Measurements from ENCODE around the gene AFG1L. TPM values are rescaled to one million over a fixed set of nuclear protein-coding genes. Genes with fewer than 3 reads are reported as not detected.
A peak's percentile ranks its signal among the peaks of the same experiment; 100 is the strongest.
"Not testable (repeated sequence)": the region's sequence is repeated elsewhere in the genome, so short reads cannot be mapped to it uniquely, and the experiment has no call there.

AFG1L gene
- total RNA-seq, 1 donor from 2014 or later = 2.6 TPM

DNA sequence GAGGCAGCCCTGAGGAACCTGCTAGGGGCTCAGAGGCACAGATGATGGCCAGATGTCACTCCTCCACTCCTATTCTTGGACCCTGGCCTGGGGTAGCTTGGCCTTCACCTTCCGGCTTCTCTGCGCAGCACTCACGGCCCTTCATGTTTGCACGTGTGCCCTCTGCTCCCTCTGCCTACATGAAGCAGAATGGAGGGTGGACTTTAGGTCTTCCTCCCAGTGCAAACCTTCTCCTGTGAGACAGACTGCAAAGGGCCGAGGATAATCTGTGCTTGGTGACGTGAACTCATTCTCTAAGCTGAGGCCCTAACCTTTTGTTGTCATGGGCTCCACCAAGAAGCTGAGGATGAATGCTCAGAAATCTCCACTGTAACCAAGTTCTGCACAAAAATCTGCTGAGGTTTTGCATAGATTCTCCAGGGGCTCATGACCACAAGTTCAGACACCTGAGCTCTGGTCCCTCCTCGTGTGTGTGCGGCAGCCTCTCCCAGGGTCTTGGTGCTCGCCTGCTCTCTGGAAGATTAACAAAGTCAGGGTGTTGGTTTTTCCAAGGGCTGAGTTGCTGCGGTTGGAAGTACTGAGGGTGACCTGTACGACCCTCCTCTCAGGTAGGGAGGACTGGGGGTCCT lies 240.4 kb downstream of the AFG1L start:
- FAIRE-seq (no peak), DNase-seq (ENCODE audit: low read depth) (no peak)
- no peaks in the 10 kb centered on the region for H3K27me3 ChIP-seq (ENCODE audit: control insufficient read depth, insufficient read depth, low read length)
- TF ChIP-seq, protein P1, sequence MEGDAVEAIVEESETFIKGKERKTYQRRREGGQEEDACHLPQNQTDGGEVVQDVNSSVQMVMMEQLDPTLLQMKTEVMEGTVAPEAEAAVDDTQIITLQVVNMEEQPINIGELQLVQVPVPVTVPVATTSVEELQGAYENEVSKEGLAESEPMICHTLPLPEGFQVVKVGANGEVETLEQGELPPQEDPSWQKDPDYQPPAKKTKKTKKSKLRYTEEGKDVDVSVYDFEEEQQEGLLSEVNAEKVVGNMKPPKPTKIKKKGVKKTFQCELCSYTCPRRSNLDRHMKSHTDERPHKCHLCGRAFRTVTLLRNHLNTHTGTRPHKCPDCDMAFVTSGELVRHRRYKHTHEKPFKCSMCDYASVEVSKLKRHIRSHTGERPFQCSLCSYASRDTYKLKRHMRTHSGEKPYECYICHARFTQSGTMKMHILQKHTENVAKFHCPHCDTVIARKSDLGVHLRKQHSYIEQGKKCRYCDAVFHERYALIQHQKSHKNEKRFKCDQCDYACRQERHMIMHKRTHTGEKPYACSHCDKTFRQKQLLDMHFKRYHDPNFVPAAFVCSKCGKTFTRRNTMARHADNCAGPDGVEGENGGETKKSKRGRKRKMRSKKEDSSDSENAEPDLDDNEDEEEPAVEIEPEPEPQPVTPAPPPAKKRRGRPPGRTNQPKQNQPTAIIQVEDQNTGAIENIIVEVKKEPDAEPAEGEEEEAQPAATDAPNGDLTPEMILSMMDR (IDR thresholded peaks at IDR 0.05; ENCODE audit: insufficient read depth, low read length, severe bottlenecking) = no peak
- H3K36me3 ChIP-seq (ENCODE audit: control insufficient read depth, insufficient read depth, low read length) = no peaks in the 10 kb centered on the region
- H3K4me3 ChIP-seq (ENCODE audit: low read depth, low read length) = no peak overlapping the region

DNA sequence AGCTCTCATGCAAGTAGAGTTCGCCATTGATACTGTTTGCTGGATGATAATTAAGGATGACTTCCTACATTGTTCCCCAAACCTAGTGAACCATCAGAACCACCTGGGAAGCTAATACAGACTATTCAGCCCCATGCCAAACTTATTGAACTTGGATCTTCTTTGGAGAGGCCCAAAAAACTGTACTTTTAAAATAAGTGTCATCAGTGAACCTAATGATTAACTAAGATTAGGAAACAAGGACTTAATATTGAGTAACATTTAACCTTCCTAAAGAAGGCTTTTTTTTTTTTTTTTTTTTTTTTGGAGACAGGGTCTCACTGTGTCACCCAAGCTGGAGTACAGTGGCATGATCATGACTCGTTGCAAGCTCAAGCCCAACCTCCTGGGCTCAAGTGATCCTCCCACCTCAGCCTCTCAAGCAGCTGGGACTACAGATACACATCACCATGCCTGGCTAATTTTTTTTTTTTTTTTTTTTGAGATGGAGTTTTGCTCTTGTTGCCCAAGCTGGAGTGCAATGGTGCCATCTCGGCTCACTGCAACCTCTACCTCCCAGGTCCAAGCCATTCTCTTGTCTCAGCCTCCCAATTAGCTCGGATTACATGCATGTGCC lies 241.2 kb downstream of the AFG1L start:
- FAIRE-seq; H3K27me3 ChIP-seq (ENCODE audit: control insufficient read depth, insufficient read depth, low read length); H3K4me3 ChIP-seq (ENCODE audit: low read depth, low read length); DNase-seq (ENCODE audit: low read depth); H3K36me3 ChIP-seq (ENCODE audit: control insufficient read depth, insufficient read depth, low read length): not testable (repeated sequence)

GRCh38 chr6:108541843-108542759 lies 247.2 kb downstream of the AFG1L start:
- Histone ChIP-seq H3K27me3 (ENCODE audit: control insufficient read depth, insufficient read depth, low read length) (no peaks in the 10 kb centered on the region), H3K4me3 (ENCODE audit: low read depth, low read length) (no peak overlapping the region), H3K36me3 (ENCODE audit: control insufficient read depth, insufficient read depth, low read length) (no peaks in the 10 kb centered on the region)
- TF ChIP-seq, protein P1 (IDR thresholded peaks at IDR 0.05; ENCODE audit: insufficient read depth, low read length, severe bottlenecking) = peak; percentile 83
- DNase-seq (ENCODE audit: low read depth) = peak; percentile 78
- FAIRE-seq = peak; percentile 73

DNA sequence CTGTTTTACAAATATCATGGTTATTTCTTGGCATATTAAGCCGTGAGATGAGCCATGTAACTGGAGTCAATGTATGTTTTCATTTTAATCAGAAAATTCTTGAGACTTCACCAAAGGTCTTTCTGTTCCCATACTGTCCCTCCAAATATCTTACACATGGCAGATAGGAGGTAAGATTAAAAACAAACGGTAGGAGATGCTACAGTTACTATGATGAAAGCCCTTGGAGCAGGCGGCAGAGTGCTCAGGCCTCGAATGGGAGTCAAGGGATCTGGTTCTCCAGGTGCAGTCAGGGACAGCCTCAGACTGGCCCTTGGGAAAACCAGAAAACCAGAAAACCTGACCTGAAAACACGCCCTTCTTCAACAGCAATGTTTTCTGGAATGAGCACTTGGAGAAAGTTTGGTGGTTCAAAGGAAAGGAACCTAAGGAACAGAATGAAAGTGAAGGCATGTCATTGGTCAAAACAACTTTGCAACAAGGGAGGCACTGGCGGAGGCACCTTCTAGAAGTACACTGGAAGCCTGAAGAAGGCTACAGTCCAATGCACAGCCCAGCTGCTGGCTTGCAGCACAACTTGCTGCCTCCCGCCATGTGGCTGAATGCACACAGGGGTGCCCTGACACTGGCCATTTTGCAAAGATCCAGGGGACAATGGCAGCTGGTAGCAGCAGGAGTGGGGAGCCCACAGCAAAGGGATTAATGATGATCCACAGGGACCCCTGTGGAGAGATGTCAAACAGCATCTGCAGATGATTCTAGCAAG lies 248.5 kb downstream of the AFG1L start:
- DNase-seq (ENCODE audit: low read depth) (no peak), FAIRE-seq (peak; percentile 13)
- no peaks in the 10 kb centered on the region for H3K27me3 ChIP-seq (ENCODE audit: control insufficient read depth, insufficient read depth, low read length)
- H3K4me3 ChIP-seq (ENCODE audit: low read depth, low read length) = no peak overlapping the region
- TF ChIP-seq, protein P1 (IDR thresholded peaks at IDR 0.05; ENCODE audit: insufficient read depth, low read length, severe bottlenecking) = no peak
- H3K36me3 ChIP-seq (ENCODE audit: control insufficient read depth, insufficient read depth, low read length) = no peaks in the 10 kb centered on the region

- DNase-seq (ENCODE audit: low read depth) (no peak), FAIRE-seq (no peak)
- H3K27me3 ChIP-seq (ENCODE audit: control insufficient read depth, insufficient read depth, low read length) = no peaks in the 10 kb centered on the region
- no peak overlapping the region for H3K4me3 ChIP-seq (ENCODE audit: low read depth, low read length)
- no peaks in the 10 kb centered on the region for H3K36me3 ChIP-seq (ENCODE audit: control insufficient read depth, insufficient read depth, low read length)
- TF ChIP-seq, protein P1 (IDR thresholded peaks at IDR 0.05; ENCODE audit: insufficient read depth, low read length, severe bottlenecking) = no peak
Observed at GRCh38 chr6:108544606-108545005, 249.8 kb downstream of the AFG1L start.
